Lung (tissue), 12 donors: ENCODE results near the gene PRKCB. TPM values are rescaled to one million over a fixed set of nuclear protein-coding genes. Genes with fewer than 3 reads are reported as not detected.

Experiments used
- ATAC-seq: fragments of 200-7000 bp; cut with Tn5 transposase; one replicate; pipeline ENCODE4 v1.9.1; 2020; ENCODE audit warnings: moderate number of reproducible peaks; ENCODE audit not compliant: insufficient read depth, low FRiP score
- DNase-seq, 3 donors: peaks; one replicate each; pipeline ENCODE4 v3.0.0-alpha.2; 2013 to 2017
- H3K27ac ChIP-seq, 2 donors: one replicate each; pipeline ENCODE4 v1.5.1; 2013; ENCODE audit warnings: mild to moderate bottlenecking in 2 of 2, moderate library complexity in 2 of 2, control low read depth in 1 of 2, inconsistent platforms in 1 of 2, low read depth in 1 of 2, low read length in 1 of 2
- H3K27me3 ChIP-seq, 3 donors: one replicate each; pipeline ENCODE4 v1.5.1; 2013; ENCODE audit warnings: low read length in 2 of 3; ENCODE audit not compliant: control insufficient read depth in 3 of 3, insufficient read depth in 3 of 3
- H3K36me3 ChIP-seq, 4 donors: one replicate each; pipeline ENCODE4 v1.5.1; 2013; ENCODE audit warnings: low read length in 4 of 4, mild to moderate bottlenecking in 1 of 4, moderate library complexity in 1 of 4; ENCODE audit not compliant: control insufficient read depth in 4 of 4, insufficient read depth in 4 of 4
- H3K4me1 ChIP-seq, 5 donors: one replicate each; pipeline ENCODE4 v1.5.1; 2013; ENCODE audit warnings: low read length in 5 of 5, mild to moderate bottlenecking in 2 of 5, moderate library complexity in 1 of 5; ENCODE audit not compliant: control insufficient read depth in 5 of 5, insufficient read depth in 5 of 5
- H3K4me3 ChIP-seq: one replicate; pipeline ENCODE4 v1.5.1; 2013; ENCODE audit warnings: mild to moderate bottlenecking, control low read depth, moderate library complexity
- H3K9ac ChIP-seq, 2 donors: one replicate each; pipeline ENCODE4 v1.5.1; 2013; ENCODE audit warnings: low read length in 2 of 2, control low read depth in 1 of 2; ENCODE audit not compliant: insufficient read depth in 1 of 2
- H3K9me3 ChIP-seq, 4 donors: one replicate each; pipeline ENCODE4 v1.5.1; 2013; ENCODE audit warnings: low read length in 3 of 4, mild to moderate bottlenecking in 1 of 4, moderate library complexity in 1 of 4; ENCODE audit not compliant: control insufficient read depth in 4 of 4, insufficient read depth in 3 of 4
- WGBS, 2 donors: extraction: QIAGEN DNeasy Blood & Tissue Kit; methylation state at CpG; one replicate each; pipeline ENCODE4 v1.1.7; 2013; 5-methylcytosine and 5-hydroxymethylcytosine counted together
- polyA plus RNA-seq, 2 donors: library from polyadenylated mRNA; stranded (reverse); fragments of 200-250 nt; gene quantifications; one replicate each; pipeline ENCODE4 v1.2.1, GENCODE V29; 2013
- total RNA-seq, 2 donors: library from RNA; depleted of rRNA in 1 of 2; stranded (reverse); fragments of >200 nt in 1 of 2; gene quantifications; one replicate each; pipeline ENCODE4 v1.2.1, GENCODE V29; 2014 to 2021
- TF ChIP-seq, protein P1 (sequence below): IDR thresholded peaks from 2 replicates; pipeline ENCODE4 v1.5.1; 2012; ENCODE audit warnings: mild to moderate bottlenecking; ENCODE audit errors: control extremely low read depth, extremely low read depth
- donor health status: control.
- donor health status: control.
- donor health status: Bipolar disorder and iron deficiency.
- donor health status: healthy.
- donor health status: DM: yes; HTN: yes; CAD: no.

PRKCB gene
- total and polyA plus RNA-seq, 4 donors, result 2.5 to 46.4 (median 21.8) TPM

DNA sequence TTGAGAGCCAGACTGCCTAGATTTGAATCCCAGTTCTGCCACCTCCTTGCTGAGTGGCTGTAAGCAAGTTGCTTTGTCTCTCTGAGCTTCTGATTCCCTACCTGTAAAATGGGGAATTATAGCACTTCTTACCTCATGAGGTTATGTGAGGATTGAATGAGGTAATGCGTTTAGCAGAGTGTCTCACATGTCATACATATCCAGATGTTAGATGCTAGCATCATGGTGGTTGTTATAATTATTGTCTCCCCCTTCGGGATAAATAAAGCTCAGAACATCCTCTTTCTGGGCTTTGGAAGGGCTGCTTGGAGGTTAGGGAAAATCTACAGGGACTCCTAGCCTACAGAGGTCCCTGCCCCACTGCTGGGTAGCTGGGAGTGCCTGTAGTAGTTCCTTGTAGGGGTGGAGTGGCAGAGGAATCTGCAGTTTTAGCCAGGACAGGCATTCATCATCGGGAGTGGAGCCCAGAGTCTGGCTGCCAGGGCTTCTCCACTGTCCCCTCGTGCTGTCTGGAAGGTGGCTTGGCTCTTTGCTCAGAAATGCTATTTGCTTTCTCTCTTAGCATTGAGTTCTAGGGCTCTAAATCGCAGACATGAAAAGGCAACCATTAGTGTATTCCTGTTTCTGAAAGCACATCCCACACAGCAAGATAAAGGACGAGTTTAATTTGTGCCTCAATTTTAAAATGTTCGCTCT, 282.5 kb downstream of the PRKCB start:
- H3K36me3 ChIP-seq, result peaks cover 0 to 9% (median 1%) of the 10 kb centered on the region in 4 donors
- TF ChIP-seq, protein P1, sequence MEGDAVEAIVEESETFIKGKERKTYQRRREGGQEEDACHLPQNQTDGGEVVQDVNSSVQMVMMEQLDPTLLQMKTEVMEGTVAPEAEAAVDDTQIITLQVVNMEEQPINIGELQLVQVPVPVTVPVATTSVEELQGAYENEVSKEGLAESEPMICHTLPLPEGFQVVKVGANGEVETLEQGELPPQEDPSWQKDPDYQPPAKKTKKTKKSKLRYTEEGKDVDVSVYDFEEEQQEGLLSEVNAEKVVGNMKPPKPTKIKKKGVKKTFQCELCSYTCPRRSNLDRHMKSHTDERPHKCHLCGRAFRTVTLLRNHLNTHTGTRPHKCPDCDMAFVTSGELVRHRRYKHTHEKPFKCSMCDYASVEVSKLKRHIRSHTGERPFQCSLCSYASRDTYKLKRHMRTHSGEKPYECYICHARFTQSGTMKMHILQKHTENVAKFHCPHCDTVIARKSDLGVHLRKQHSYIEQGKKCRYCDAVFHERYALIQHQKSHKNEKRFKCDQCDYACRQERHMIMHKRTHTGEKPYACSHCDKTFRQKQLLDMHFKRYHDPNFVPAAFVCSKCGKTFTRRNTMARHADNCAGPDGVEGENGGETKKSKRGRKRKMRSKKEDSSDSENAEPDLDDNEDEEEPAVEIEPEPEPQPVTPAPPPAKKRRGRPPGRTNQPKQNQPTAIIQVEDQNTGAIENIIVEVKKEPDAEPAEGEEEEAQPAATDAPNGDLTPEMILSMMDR, result no peak
- no peaks in the 10 kb centered on the region for H3K9me3 ChIP-seq
- H3K9ac ChIP-seq, result no peak overlapping the region
- H3K4me1 ChIP-seq, result peaks cover 0 to 14% (median 2%) of the 10 kb centered on the region in 5 donors
- no peak for ATAC-seq
- no peak overlapping the region for H3K27ac ChIP-seq
- DNase-seq, result no peak
- 71 to 80% methylated on average over 7 of the region's 7 CpGs for WGBS, 2 donors
- H3K27me3 ChIP-seq, result no peaks in the 10 kb centered on the region
- H3K4me3 ChIP-seq, result no peak overlapping the region

GRCh38 chr16:24119807-24120206, 284.0 kb downstream of the PRKCB start:
- H3K9ac ChIP-seq, result no peak overlapping the region
- WGBS, 2 donors, result 88 to 97% methylated on average over 6 of the region's 6 CpGs
- DNase-seq, result no peak
- peaks cover 0 to 14% (median 2%) of the 10 kb centered on the region in 5 donors for H3K4me1 ChIP-seq
- no peaks in the 10 kb centered on the region for H3K27me3 ChIP-seq
- H3K27ac ChIP-seq, result no peak overlapping the region
- no peak for ATAC-seq
- H3K9me3 ChIP-seq, result no peaks in the 10 kb centered on the region
- H3K36me3 ChIP-seq, result peaks cover 0 to 12% (median 4%) of the 10 kb centered on the region in 4 donors
- TF ChIP-seq, protein P1, result no peak
- no peak overlapping the region for H3K4me3 ChIP-seq

- no peak for ATAC-seq
- DNase-seq, result no peak
- no peaks in the 10 kb centered on the region for H3K9me3 ChIP-seq
- H3K27me3 ChIP-seq, result no peaks in the 10 kb centered on the region
- H3K4me3 ChIP-seq, result no peak overlapping the region
- WGBS, 2 donors, result 88 to 97% methylated on average over 1 of the region's 1 CpG
- H3K27ac ChIP-seq, result no peak overlapping the region
- H3K9ac ChIP-seq, result no peak overlapping the region
- H3K36me3 ChIP-seq, result peaks cover 0 to 16% (median 7%) of the 10 kb centered on the region in 4 donors
- H3K4me1 ChIP-seq, result peaks cover 0 to 1% (median 0%) of the 10 kb centered on the region in 5 donors
- TF ChIP-seq, protein P1, result no peak
Observed at GRCh38 chr16:24123275-24123674, 287.5 kb downstream of the PRKCB start.
